Renal pelvis (tissue), 4 donors: ENCODE measurements around the gene SEMA5A. TPM values are rescaled to one million over a fixed set of nuclear protein-coding genes. Genes with fewer than 3 reads are reported as not detected.

Experiments used
- DNase-seq: peaks from one replicate; pipeline ENCODE4 v3.0.0-alpha.2; 2013
- polyA plus RNA-seq, 3 donors: library from polyadenylated mRNA; unstranded; fragments of 120-200 nt; gene quantifications; one replicate each; pipeline ENCODE4 v1.2.1, GENCODE V29; 2013; ENCODE audit not compliant: insufficient read length in 3 of 3

SEMA5A gene
- polyA plus RNA-seq, 3 donors = 32.5 to 44.8 (median 42.8) TPM

DNA sequence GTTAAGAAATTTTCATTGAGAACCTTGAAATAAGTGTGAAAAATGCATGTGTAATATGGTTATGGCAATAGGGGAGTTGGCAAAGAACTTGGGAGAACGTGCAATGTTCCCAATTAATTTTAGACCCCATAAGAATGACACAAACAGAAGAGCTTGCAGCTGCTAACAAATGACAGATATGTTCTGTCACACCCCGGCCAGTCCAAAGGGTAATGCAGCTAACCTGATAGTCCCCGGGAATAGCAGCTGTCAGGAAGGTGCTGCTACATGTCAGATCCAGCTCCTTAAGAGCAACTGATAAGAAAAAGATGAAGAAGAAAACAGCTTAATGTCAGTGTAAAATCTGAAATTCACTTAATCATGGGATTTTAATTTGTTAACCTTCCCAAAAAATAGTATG is 30.4 kb downstream of the SEMA5A start:
- DNase-seq = no peak

DNA sequence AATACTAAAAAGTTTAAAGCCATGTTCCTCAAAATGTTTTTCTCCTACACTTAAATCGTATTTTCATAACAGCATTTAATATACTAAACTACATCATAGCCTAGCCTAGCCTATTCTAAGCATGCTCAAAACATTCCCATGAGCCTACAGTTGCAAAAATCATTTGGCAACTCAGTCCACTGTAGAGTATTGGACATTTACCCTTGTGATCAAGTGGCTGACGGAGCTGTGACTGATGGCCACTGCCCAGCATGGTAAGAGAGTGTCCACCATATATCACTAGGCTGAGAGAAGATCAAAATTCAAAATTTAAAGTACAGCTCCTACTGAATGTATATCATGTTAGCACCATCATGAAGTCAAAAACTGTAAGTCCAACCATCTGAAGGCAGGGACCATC is 30.9 kb downstream of the SEMA5A start:
- DNase-seq = no peak

DNA sequence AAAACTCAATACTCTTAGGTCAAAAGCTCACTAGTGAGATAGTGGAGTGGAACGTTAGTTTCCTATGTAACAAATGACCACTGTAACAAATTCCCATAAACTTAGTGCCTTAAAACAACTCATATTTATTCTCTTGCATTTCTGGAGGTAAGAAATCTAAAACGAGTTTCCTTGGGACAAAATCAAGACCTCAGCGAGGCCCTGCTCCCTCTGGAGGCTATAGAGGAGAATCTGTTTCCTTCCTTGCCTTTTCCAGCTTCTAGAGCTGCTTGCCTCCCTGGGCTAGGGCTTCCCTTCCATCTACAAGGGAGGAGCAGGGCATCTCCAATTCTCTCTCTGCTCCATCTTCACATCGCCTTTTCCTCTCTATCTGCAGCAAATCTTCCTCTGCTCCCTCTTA is 32.0 kb downstream of the SEMA5A start:
- no peak for DNase-seq

DNA sequence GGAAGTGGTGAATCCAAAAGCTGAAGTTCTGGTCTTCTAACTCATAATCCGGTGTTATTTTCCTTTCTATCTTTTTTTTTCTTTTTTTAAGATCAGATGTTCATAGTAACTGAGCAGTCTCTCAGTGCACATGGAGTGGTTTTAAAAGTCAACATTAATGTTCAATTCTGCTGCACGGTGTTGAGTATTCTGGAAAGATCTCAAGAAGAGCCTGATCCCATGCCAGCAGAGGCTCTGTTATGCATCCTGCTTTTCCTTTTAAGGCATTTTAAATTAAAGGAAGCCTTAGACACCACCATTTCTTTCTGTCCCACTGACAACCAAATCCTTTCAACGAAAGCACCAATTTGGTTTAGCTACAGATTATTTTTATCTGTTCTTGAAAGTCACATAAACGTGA is 33.4 kb downstream of the SEMA5A start:
- no peak for DNase-seq

DNA sequence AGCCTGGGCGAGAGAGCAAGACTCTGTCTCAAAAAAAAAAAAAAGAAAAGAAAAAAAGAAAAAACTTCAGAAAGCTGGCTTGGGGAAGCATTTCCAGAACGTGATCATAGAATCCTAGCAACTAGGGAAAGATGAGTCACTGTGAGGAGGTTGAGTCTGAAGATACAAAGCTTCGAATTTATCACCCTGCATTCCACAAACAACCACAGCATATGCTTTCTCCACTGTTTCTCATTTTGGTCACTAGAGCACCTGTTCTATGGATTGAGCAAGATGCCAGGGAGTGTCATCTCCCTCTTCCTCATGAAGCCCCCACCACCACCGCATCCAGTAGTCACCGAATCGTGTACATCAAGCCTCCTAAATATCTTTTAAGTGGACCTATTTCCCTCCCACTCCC is 37.9 kb downstream of the SEMA5A start:
- DNase-seq = no peak

DNA sequence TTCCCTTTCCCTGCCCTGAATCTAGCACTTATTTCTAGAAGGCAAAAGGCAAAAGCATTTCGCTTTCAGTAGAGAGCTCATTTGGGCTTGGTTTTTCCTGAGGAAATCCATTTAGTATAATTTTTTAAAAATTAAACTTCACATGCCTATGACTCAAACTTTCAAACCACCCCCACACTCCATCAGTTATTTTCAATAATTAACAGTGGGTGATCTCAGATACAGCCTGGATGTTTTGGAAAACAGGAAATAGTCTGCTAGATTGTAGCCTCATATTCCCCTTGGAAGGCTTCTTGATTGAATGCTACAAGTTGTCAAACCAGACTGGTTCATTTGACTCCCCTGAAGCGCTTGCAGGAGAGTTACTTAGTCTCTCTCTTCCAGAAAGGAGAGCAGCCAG is 40.6 kb downstream of the SEMA5A start:
- no peak for DNase-seq

DNA sequence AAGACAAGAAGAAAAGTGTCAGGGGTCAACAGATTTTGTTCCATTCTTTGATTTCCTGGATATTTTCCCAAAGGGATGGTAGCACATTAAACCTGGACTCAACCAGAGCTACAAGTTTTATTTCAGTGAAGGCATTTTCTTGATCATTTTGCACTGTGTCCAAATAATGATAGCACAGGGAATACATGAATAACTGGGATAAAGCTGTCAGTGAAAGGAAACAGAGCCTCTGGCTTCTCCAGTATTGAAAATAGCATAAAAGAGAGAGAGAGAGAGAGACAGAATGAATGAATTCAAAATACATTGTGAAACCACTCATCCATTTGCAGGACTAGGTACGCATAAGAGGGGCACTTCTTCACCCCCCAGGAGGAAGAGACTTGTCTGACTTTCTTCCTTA is 43.0 kb downstream of the SEMA5A start:
- DNase-seq = no peak

DNA sequence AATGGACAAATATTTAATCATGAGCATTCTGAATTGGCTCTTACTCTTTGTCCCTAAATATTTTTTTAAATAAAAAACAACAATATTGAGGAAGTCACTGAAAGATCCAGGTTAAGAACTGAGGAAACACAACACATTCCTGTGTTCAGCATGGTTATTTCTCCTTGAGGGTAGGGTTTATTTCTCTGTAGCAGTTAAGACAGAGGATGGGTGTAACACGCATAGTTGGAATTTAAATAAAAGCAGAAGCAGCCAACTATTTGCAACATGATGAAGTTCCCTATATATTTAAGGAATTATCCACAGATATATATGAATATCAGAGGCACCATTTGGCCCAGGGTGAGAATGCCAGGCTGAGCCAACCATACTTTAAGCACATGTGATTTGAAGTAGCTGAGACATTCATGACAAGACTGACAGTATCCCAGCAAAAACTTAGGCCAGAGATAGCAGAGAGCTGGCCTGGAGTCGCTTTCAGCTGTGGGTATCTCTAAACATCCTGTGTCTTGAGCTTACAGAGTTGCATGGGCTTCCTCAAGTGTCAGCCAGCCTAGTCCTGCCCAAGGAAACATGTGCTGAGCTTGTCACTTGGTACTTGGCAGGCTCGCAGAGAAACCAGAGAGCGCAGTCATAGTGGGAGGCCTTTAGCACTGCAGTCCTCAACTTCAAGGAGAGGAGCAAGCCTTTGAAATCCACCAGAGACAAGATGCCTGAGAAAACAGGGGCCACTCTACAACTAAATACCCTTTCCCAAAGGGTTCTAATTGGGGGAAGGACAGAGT is 43.6 kb downstream of the SEMA5A start:
- no peak for DNase-seq

DNA sequence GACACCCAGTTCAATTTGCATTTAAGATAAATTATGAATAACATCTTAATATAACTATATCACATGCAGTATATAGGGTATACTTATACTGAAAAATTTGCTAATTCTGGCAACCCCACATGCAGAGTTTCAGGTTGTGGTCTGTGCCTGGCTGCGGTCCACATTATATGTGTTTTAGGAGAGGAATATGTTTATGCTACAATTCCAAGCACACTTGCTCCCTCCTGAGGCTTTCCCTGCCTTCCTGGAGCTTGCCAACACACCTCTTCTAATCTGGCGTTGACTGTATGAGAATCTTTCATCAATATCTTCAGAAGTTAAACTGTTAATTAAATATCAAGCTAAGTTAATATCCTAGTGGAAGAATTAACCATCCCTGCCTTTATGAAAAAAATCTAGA is 45.2 kb downstream of the SEMA5A start:
- DNase-seq = no peak

DNA sequence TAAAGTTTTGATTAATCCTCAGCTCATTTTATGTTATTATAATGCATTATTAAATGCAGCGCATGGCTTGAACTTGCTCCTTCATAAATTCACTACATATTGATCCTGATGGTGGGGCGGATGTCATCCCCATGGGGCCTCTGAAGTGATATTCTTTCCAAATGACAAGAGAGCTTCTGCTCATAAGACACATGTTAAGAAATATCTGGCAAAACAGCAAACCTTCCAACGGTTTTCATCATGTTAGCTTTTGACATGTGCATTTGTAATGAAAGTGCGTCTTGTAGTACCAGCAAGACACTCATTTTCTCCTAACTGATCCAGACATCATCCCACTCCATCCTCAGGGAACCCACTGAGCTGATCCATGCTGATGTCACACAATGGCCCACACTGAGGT is 45.7 kb downstream of the SEMA5A start:
- no peak for DNase-seq

DNA sequence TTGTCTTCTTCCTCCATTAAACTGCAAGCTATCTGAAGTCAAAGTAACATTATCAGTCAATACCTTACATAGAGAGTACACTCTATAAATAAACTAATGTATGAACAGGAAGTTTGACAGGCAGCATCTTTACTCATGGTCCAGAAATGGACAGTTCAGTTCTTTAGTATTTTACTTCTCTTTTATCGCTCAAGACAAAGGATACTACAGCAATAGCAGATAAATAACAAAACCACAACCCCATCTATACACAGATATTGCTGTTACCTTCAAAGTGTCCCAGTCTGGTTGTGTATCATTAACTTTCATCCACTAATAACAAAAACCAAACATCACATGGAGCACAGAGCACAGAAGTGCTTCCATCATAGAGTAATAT is 46.4 kb downstream of the SEMA5A start:
- DNase-seq = no peak

DNA sequence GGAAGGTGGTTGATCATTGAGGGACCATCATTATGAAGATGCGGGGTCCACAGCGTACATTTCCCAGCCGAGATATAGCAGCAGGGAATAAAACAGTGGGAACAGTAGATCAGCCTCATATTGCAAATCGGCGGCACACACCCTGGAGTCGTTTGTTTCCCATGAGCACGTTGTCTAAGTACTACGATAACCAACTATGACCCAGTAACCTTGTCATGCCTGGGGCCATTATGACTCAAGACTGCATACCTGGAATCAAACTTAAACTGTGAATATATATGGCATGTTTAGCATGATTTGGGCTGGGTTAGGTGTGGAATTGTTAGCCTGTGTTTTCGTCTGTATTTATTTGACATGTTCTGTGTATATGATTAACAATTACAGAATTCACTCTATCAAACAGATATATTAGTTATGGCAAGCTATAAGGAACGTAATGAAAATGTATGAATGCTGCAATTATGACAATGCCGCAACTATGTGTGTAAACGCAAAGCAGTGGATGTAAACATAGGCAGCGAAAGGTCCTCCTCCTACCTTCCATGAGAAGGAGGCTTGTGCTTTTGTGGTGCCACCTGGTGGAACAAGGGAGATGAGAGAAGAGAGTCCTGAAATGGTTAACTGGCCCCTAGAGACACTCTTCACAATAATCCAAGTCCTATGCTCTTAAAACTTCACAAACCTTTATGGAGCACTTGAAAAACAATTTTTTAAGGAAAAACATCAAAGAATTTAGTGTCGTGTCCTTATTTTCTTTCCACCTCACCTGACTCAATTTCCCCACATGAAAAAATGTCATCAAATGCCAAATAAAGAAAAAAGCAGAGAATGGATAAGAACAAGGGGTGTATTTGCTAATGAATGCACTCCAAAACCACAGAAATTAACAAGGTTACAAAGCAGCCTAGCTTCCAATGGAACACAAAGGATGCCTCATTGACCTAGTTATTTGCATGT is 47.1 kb downstream of the SEMA5A start:
- DNase-seq = no peak

DNA sequence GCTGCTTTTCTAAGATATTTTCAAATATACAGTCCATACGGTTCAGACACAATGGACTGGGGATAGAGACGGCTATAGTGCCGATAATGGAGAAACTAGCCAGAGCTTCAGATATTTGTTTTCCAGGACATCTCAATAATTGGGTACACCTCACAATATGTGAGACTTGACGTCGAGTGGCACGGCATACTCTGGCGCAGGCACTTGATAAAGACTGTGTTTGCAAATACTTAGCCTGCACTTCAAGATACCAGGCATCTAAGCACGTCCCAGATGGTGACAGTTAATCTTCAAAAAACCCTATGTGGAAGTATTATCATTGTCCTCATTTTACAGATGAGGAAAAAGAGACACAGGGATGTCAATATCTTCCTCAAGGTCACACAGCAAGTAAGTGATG is 48.5 kb downstream of the SEMA5A start:
- DNase-seq = no peak

DNA sequence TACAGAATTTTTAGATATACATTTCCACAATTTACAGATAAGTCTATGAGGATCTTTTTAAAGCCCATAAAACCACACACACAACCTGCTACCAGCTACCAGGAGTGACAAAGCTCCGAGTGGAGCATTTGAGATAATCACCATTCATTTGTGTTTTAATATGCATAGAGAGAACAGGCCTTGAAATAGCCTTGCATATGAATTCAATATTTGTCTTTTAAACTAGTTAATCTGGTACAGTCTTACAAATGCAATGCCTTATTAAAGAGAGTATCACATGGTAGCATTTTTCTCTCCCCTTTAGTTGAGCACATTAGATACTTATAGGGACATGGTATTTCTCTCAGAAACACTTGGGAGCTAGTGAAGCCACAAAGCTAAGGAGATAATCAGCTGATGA is 49.1 kb downstream of the SEMA5A start:
- no peak for DNase-seq

DNA sequence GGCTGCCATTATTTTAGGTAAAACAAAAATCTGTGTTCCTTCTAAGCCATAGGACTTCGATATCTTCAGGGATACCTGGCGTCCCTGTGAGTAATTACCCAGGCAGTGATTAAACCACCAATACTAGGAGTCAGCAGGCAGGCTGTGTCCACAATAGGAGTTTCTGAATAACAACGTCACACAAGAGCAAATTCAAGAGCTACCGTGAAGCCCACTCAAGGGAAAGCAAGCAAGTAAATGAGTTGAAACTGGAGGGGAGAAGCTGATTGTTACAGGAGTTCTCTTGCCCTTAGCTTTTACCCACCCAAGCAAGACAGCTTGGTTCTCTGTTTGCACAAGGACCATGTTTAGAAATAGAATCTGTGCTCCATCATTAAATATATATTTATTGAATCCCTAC is 50.8 kb downstream of the SEMA5A start:
- no peak for DNase-seq

DNA sequence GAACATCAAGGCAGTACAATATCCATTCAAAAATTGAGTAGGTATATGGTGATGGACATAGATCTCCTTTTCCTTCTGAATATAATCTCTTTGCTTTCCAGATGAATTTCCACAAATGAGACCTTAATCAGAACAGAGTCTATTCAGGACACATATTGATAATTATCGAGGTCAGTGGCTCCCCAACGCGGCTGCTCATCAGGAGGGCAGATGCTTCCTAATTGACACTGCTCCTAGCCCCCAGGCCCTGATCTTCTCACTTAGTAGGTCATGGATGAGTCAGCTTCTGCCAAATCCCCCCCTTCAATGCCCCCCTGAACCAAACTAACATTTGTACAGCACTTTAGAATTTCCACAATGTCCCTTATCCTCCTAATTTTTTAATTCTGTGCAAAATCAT is 51.6 kb downstream of the SEMA5A start:
- no peak for DNase-seq

DNA sequence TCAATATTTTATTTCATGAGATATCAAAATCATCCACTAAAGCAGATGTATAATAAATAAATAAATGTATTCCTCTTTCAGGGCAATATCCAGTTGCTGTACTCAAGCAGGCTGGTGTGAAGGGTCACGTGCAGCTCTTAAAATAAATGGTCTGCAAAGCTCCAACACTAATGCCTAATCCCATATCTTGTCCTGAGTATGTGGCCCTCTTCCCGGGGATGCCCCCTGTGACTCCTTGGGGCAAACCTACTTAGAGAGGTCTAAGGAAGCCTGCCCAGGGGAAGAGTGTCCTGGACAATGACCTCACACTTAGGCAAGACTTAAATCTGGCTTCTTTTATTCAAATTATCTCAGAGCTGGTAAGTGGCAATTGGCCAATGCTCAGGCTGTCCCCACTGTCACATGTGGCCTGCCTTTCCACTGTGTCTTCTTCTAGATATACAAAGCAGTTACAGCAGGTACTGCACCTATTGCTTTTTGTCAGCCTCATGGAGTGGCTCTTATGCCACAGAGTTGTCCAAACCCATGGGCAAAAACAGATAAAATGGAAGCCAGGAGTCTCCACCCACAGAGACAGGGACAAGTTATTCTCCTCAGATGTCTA is 55.3 kb downstream of the SEMA5A start:
- no peak for DNase-seq

DNA sequence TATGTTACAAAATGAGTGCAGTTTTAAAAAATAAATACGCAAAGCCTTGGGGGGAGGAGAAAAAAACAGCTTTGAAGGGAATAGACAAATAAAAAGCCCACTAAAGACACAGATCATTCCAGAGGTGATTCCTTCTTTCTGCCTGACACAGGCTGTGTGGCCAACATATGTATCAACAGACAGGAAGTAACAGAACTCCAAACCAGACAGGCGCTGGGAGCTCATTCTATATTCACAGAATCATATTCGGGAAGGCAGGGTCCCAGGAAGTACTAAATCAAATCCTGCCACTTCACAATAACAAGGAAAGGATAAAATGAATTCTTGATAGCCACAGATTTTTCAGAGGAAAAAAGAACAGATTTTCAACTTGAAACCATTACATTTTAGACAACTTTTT is 62.1 kb downstream of the SEMA5A start:
- DNase-seq = no peak

DNA sequence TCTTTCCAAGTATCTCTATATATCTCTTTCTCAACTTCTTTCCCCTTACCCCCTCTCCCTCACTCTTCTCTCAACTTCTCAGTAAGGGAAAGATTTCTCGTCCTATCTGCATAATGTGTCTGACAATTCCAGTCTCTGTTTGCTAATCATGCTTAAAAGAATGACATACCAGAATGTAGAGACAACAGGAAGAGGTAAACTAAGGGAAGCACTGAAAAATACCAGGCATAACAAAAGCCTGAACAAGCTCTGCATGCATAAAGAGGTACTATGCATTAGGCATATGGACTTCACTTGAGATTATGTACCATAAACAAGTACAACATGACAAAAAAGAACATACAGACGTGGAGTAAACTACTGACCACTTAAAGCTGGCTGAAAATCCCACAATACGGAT is 62.6 kb downstream of the SEMA5A start:
- DNase-seq = no peak

DNA sequence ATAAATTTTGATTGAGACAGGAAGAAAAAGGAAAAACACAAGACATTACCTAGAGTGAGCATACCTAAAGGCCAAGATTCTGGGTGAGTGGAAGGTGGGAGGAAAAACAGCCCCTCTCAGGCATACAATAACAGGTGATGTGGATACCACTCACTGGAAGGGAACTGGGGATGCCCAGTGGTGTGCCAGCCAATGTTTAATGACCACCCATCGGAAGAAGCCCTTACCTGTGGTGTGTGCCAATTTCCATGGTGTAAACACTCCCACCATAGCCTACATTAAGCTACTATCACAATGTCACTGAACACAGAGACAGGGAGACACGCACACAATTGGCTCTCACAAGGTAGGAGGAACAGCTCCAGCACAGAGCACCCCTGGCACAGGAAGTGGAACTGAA is 63.5 kb downstream of the SEMA5A start:
- DNase-seq = no peak

DNA sequence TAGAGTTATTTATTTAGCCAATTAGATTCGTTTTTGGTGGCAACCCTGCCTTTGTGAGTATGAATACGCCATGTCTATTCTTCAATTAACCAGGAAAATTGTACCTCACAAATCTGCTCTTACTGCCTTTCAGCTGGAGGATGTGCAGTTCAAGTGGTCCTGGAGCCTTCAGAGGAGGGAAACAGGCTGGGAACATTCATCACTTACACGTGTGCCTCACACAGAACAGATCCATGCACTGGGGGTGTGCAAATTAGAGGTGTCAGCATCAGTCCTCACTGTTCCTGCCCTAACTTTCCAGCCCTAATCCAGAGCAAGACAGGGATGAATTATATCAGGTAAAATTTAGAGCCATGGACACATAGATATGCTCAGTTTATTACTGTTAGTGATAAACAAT is 65.4 kb downstream of the SEMA5A start:
- DNase-seq = no peak

DNA sequence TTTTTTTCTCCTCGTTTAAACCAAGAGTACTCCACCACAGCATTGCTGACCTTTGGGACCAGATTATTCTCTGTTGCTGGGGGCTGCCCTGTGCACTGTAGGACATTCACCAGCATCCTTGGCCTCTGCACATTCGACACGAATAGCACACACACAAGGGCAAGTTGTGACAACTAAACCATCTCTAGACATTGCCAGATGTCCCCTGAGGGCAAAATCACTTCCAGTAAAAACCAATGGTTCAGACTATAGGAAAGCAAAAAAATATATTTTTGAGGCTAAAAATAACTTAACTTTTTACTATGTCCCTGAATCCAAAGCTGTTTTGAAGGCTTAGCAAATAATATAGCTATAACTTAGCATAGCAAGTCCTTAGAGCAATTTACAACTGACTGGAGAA is 65.9 kb downstream of the SEMA5A start:
- DNase-seq = no peak

DNA sequence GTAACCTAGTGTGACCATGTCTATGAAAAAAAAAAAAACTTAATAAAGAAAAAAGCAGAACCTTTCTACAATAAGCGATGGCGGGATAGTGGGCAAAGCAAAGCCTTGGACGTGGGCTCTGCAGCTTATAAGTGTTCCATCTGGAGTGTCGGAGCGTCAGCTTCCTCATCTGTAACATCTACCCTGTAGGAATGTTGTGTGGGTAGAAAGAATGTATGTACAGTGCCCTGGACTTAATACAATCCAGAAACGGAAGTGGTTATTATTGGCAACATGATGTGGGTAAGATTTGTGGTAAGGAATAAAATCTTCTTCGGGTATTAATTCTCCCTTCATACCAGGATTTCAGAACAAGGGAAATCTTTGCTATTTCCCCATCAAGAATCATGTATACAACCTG is 66.5 kb downstream of the SEMA5A start:
- DNase-seq = no peak
